LNCaP clone FGC (cell line): Measurements from ENCODE around the gene ASCL1.

Source experiments
- DNase-seq: peaks from one replicate; pipeline ENCODE4 v3.0.0-alpha.2; 2011; ENCODE audit warnings: low read depth
- H3K4me3 ChIP-seq: 2 replicates; pipeline ENCODE4 v1.5.1; 2011; ENCODE audit warnings: mild to moderate bottlenecking, low read depth, low read length, control low read depth
- TF ChIP-seq, protein P1 (sequence below): IDR thresholded peaks from 2 replicates; pipeline ENCODE4 v1.5.1; 2012; ENCODE audit warnings: mild to moderate bottlenecking; ENCODE audit not compliant: control insufficient read depth, insufficient read depth; ENCODE audit errors: extremely low read depth

The ASCL1 gene

DNA sequence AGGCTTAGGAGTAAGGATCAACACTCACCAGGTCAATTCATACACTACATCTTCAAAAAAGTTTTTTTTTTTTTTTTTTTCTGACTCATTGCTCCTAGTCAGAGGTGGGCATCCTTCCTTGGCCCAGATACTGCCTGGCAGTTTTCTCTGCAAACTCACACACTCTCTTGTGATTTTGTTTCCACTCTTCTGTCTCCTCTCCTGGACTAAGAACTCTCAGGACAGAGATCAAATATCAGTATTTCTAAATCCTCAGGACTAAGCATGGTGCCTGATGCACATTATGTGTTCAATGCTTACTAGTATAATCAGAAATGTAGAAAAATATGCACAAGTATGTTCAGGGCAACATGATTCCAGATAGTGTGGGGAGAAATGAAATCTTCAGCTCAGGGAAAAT lies 30.3 kb upstream of the ASCL1 start:
- no peak for DNase-seq
- no peak overlapping the region for H3K4me3 ChIP-seq
- TF ChIP-seq, protein P1, sequence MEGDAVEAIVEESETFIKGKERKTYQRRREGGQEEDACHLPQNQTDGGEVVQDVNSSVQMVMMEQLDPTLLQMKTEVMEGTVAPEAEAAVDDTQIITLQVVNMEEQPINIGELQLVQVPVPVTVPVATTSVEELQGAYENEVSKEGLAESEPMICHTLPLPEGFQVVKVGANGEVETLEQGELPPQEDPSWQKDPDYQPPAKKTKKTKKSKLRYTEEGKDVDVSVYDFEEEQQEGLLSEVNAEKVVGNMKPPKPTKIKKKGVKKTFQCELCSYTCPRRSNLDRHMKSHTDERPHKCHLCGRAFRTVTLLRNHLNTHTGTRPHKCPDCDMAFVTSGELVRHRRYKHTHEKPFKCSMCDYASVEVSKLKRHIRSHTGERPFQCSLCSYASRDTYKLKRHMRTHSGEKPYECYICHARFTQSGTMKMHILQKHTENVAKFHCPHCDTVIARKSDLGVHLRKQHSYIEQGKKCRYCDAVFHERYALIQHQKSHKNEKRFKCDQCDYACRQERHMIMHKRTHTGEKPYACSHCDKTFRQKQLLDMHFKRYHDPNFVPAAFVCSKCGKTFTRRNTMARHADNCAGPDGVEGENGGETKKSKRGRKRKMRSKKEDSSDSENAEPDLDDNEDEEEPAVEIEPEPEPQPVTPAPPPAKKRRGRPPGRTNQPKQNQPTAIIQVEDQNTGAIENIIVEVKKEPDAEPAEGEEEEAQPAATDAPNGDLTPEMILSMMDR = no peak

GRCh38 chr12:102933168-102933567 lies 24.3 kb upstream of the ASCL1 start:
- DNase-seq = no peak
- TF ChIP-seq, protein P1 = no peak

DNA sequence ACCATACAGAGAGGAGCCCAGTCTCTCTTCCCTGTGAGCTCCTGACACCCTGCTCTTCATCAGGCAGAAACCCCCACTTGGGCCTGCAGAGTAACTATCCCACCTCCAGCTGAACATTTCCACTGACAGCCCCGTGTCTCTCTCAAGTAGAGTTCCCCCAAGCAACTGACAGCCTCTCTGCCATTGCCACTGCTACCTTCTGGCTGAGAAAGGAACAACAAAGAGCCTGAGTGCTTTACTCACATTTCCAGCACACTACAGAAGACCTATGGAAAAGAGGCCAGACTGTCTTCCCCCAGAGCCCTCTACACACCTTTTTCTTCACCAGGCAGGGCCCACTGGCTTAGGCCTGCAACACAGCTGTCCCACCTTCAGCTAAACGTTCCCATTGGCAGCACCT lies 18.4 kb upstream of the ASCL1 start:
- TF ChIP-seq, protein P1 = no peak
- H3K4me3 ChIP-seq = no peak overlapping the region
- DNase-seq = no peak

More at GRCh38 chr12:102933168-102933567, 24.3 kb upstream of the ASCL1 start:
- H3K4me3 ChIP-seq = no peak overlapping the region

GRCh38 chr12:102939670-102940222 lies 17.7 kb upstream of the ASCL1 start:
- TF ChIP-seq, protein P1 = peak; percentile 53
- no peak overlapping the region for H3K4me3 ChIP-seq
- DNase-seq = no peak

- DNase-seq = no peak
- TF ChIP-seq, protein P1 = no peak
- no peak overlapping the region for H3K4me3 ChIP-seq
Observed at GRCh38 chr12:102946042-102946441, 11.4 kb upstream of the ASCL1 start.

- H3K4me3 ChIP-seq = no peak overlapping the region
- no peak for DNase-seq
- TF ChIP-seq, protein P1 = peak; percentile 93
Observed at GRCh38 chr12:102948941-102949352, 8.5 kb upstream of the ASCL1 start.
